GM21723 (cell line): ENCODE measurements around the gene CASR.

ENCODE experiments used
- ATAC-seq: cut with Tn5 transposase; IDR thresholded peaks from one replicate; pipeline ENCODE4 v1.9.1; 2021; ENCODE audit warnings: mild to moderate bottlenecking, moderate library complexity; ENCODE audit not compliant: unreplicated experiment

Gene CASR

DNA sequence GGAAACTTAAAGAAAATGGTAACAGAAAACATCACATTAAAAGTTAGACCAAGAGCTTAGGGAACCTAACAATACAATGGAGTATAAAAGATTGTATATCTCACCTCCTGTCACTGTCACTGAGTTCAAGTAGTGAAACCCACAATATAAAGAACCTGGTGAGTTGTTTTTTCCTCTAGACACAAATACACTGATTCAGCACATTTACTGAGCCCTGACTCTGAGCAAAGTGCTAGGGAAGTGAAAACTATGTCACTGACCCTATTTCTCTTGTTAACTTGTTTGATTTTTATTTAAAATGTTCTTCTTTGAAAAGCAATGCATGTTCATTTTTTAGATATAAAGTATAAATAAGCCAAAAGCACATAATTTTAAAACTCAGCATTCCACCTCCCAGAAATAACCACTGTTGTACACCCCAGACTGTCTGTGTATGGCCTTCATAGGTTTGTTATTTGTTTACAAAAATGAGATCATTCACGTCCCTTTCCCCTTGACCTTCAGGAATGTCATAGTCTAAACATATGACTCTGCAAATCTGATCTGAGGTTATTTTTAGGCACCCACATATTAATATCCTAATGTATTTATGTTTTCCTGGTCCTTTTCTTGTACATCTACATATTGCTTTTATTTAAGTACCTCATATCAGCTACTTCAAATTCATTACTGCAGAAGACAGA is 72.4 kb downstream of the CASR start:
- peak; percentile 89 for ATAC-seq

DNA sequence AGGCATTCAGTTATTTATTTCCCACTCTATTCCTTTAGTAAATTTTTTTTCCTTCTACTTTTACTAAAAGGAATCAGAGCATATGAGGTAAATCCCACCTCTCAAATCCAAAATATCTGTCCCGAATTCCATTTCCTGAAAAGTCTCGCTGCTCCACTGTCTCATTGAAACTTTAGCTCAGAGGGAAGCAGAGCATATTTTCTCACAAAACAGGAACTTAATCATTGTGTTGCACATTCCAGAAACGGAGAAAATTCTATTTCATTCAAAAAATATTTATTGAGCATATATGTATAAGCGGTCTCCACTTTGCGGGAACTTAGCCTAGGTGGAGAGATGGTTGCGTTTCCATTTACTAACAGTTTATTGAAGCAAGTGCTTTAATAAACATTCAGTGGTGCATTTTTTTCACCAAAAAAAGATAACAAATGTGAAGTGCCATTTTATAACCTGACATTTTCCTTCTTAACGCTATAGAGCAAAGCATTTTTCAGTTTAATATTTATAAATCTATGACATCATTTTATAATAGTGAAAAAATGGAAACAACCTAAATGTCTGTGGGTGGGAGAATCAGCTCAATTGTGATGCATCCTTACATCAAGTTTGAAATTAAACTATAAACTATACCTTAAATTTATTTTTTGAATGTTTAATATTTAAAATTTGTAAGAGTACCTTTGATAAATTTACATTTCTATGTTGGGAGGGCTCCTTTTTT is 74.3 kb downstream of the CASR start:
- ATAC-seq, result no peak

DNA sequence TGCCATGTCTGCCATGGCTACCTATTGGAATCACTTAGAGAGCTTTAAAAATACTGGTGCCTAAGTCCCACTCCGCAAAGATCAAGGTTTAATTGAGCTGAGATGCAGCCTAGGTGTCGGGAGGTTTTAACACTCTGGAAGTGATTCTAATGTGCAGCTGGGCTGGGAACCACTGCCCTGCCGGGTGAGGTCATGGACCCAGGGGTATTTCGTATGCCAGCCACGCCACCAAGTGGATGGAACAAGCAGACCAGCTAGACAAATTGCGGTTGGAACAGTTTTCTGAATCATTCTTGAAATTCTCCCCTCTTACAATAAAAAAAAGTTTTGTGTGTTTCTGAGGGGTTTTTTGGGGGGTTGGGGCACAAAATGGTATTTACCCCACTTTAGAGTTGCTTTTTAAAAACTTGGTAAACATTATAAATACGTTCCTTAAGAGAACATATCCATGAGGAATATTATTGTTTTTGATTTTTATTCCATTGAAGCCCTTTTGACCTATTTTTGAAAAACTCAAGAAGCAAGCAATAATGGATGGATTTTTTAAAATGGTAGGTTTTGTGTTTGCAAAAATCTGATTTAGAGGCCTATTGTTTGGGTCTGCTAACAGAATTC is 75.4 kb downstream of the CASR start:
- peak; percentile 67 for ATAC-seq

DNA sequence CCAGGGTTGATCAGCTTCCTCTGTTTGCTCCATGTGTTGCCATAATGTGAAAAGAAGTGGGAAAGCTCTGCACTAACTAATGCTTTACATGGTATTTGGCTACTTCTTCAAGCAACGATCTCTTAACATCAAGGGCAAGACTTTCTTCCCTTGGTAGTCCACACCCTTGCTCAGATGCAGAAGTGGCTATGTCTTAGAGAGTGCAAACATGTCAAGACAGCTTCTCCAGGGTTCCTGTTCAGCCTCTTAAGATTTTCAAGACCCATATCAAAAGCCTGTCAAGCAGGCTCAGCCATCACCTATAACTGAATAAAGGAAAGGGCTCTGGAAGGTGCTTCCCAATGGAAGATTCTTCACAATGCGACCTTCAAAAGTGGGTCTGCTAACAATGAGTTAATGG is 76.7 kb downstream of the CASR start:
- no peak for ATAC-seq

DNA sequence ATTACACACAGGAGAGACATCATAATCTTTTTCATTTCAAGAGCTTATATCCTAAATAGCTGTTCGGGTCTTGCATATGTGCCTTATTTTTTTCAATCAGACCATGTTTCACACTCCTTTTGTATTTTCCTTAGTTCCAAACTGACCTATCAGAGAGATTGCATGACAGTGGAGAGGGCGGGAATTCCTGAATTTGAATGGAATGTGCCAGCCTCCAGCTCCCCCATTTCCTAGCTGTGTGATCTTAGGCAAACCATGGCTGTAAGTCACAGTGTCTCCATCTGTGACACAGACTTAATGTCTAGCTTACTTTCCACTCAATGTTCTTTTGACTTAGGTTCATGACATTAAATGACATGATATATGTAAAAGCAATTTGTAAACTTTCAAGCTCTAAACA is 79.6 kb downstream of the CASR start:
- ATAC-seq, result no peak

DNA sequence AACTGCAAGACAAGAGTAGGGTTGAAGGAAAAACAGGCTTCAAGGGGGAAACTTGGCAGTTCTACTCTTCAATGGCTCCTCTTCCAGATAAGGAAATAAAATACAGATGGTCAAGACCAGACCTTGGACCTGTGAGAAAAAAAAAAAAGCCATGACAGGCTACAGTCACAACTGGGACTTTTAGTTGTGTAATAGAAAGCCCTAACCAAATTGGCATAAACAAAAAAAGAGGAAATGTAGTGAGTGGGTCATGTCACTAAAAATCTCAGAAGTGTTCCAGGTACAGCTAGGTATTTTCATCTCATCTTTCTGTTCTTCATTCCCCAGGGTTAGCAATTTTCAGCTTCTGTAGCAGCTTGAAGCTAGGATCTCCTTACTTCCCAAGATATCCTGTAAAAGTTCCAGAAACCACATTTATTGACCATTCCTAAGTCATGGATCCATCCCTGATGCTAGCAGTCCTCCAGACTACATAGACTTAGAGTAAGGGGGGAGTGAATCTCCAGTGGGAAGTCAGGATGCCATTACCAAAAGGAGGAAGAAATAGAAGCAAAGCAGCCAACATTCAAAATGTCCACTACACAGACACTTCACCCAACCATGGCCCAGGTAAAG is 80.6 kb downstream of the CASR start:
- ATAC-seq, result no peak

DNA sequence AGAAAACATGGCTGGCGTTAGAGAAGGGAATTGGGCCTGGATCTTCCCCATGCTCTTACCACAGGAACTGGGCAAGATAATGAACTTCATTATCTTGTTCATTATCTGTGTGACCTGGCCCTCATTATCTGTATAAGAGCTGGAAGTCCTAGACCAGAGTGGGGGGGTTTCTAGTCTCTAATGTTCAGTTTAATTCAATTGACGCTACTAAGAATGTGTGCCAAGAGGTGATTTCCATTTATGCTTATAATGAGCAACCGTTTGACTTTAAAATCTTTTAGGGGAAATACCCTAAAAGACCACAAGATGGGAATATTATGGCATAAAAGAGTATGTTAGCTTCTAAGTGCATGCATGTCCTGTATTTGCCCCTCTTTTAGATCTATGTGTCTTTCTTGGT is 82.5 kb downstream of the CASR start:
- ATAC-seq, result no peak

DNA sequence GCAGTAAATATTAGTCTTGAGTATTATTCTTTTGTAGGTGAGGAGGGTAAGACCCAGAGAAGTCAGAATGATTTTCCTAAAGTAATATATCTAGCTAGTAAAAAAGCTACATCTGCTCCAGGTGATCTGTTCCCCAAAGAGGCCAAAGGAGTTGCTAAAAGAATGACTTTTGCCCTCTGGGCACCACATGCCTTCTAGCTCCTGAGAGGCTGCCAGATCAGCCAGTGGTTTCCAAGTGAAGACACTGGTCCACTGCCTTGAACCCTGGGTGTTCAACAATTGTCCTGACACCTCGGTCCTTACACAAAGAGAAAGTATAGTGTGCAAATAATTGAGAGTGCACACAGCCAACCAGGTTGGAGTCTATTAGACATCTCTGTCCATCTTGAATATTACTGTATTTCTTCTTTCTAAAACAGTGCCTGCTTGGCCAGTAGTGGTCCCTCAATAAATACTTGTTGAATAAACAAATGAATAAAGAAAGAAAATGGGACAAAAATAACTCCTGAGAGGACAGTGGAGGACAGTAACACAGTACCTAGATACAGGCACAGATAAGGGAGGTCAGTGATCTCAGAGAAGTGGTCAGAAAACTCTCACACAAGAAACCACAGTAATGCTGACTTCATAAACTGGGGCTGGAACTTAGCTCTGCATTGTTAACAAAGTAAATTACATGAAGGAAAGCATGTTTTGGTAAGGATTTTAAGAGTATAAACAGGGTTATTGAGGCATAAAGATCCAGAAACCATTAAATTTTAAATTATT is 85.0 kb downstream of the CASR start:
- ATAC-seq, result no peak

DNA sequence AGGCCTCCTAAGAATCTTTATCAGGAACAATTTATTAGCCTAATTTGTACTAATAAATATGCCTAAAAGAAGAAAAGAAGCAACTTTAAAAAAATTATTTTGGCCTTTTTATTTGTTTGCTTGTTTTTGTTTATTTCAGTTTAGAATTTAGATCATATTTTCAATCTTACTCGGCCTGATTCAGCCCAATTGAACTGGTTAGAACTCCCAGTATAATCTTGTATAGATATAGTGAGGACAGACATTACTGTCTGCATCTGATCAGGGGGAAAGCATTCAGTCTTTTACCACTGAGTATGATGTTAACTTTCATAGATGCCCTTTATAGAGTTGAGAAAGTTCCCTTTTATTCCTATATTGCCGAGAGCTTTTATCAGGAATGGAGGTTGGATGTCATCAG is 85.6 kb downstream of the CASR start:
- ATAC-seq, result no peak

DNA sequence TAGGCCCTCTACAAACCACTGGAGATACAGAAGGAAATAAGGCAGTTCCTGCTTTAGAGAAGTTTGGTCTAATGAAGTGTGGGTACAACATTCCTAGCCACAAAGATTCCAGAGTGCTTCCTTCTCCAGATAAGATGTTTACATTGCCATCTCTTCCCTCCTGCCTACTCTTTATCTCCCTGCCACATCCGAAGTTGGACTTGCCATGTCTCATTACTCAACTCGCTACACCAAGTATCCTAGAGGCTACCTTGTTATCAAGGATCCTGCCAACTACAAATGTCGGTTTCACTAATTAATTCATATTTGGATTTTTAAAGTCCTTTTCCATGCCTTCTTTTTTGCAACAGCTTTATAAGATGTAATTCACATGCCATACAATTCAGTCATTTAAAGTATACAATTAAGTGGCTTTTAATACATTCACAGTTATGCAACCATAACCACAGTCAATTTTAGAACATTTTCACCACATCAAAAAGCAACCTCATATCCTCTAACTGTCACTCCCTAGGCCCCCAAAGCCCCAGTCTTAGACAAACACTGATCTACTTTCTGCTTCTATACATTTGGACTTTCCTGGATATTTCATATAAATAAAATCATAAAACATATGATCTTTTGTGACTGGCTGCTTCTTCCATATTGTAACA is 87.9 kb downstream of the CASR start:
- ATAC-seq, result no peak

DNA sequence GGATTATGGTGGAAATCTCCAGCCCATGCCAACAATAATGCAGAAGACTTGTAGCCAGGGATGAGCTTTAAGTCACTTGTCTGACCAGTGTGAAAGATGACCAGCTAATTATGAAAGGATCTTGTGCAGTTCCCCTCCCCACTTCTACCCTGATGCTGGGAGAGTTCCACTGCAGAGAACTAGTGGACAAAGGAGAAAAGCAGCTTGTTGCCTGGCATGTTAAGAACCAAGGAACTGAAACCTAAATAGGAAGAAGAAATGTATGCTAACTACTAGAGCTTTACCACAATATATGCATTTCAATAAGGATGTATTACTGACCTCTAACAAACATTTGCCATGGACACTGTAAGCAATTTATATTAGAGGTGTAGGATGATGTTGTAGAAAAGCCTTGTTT is 89.4 kb downstream of the CASR start:
- ATAC-seq, result no peak

DNA sequence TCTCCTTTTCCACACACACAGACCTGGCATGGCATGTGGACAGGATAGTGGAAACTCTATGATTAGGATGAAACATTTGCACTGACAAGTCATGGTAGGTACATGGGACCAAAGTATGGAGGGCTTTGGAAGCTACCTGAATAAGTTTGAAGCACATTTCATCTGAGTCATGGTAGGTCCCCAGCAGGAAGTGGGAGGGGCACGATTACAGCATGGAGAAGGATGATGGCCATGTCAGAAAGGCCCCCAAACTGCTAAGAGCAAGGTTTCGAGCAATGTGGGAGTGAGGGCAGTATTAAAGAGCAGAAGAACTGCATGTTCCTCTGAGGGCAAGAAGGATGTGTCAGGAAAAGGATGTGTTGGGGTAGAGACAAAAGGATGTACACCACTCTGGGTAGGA is 90.0 kb downstream of the CASR start:
- ATAC-seq, result no peak

DNA sequence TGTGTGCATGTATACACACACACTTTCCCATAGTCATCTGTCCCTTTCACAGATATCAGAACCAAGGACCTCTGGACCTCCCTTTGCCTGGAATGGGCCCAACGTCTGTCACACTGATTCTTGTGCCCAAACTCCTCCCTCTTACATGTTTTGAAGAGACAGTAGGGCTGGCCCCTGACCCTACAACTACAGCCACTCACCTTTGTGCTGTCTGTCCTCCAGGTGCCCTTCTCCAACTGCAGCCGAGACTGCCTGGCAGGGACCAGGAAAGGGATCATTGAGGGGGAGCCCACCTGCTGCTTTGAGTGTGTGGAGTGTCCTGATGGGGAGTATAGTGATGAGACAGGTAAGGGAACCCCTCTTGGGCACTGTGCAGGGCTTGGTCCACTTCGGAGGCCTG is 98.4 kb downstream of the CASR start:
- ATAC-seq, result no peak

DNA sequence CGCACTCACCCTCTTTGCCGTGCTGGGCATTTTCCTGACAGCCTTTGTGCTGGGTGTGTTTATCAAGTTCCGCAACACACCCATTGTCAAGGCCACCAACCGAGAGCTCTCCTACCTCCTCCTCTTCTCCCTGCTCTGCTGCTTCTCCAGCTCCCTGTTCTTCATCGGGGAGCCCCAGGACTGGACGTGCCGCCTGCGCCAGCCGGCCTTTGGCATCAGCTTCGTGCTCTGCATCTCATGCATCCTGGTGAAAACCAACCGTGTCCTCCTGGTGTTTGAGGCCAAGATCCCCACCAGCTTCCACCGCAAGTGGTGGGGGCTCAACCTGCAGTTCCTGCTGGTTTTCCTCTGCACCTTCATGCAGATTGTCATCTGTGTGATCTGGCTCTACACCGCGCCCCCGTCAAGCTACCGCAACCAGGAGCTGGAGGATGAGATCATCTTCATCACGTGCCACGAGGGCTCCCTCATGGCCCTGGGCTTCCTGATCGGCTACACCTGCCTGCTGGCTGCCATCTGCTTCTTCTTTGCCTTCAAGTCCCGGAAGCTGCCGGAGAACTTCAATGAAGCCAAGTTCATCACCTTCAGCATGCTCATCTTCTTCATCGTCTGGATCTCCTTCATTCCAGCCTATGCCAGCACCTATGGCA is 100.5 kb downstream of the CASR start:
- ATAC-seq, result no peak

DNA sequence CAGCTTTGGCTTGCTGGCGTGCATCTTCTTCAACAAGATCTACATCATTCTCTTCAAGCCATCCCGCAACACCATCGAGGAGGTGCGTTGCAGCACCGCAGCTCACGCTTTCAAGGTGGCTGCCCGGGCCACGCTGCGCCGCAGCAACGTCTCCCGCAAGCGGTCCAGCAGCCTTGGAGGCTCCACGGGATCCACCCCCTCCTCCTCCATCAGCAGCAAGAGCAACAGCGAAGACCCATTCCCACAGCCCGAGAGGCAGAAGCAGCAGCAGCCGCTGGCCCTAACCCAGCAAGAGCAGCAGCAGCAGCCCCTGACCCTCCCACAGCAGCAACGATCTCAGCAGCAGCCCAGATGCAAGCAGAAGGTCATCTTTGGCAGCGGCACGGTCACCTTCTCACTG is 101.0 kb downstream of the CASR start:
- ATAC-seq, result no peak

DNA sequence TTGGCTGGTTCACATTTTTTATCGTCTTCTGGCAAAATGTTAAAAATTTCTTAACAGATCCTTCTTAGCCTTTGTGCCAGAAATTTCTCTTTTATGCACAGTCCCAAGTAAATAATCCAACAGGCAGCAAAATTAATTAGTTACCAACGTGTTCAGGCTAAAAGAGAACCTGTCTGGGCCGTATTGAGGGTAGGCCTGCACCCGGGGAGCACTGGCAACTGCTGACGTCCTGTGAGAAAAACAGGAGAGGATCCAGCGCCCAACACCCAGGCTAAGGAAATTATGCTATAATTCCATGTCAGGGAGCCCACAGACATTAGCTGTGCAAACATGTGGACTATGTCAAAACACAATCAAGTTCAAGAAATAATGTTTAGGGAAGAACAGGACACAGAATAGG is 110.9 kb downstream of the CASR start:
- no peak for ATAC-seq

DNA sequence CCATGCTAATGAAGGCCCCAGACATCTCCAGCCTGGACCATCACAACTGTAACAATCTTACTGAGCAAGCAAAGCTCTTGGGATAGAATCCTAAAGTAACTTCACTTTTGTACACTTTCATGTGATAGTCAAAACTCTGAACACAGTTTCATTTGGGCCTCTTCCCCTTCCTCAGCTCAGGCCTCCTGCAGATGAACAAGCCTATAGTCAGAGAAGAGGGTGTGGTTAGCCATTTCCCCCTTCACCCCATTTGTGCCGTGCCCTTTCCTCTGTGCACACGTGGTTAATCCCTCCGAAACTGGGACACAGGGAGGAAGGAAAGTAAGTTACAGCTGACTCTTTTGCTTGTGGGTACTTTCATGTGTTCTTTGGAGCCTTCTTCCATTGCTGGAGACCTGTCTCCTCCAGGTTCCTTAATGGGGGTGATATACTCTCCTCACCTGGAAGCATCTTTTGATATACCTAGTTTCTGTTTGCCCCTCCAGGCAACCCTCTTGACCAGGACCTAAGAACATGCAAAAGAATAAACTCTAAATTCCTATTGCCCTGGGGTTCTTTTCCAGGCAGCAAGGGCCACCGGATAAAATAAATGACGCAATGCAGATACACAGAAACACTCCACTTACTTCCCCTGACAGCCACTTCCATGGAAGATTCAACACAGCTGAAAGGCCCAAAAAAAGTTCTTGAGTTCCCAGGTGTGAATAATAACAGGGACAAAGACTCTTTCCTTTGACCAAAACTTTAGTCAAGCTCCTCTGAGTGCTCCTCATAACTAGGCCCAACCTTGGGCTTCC is 112.0 kb downstream of the CASR start:
- no peak for ATAC-seq

DNA sequence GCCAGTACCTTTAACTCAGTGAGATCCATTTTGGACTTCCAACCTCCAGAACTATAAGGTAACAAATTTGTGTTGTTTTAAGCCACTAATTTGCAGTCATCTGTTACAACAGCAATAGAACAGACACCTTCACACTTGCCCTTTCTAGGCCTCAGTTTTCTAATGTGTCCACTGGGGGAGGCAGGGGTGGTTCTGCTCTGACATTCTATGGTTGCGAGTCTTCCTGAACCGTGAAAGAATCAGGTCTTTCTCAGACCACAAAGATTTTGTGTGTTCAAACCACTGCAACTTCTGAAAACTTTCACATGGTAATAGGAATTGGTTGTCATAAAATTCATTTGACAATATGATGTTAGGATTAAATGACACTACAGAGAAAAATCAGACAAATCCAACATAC is 114.8 kb downstream of the CASR start:
- no peak for ATAC-seq

DNA sequence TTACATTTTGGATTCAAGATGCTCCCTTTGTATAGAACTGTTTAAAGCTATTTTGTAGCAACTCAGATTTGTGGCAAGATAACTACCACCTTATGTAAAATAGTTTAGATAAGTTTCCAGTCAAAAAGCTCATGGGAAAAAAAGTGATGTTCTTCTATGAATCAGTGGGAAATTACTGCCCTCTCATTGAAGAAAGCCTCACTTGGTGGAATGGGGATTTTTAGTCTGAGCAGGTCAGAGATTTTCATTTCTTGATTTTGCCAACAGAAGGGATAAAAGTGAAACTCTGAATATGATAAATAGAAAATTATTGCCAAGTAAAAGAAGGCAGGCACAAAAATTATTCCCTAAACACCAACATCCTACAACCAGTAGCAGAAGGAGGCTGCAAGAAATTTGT is 115.7 kb downstream of the CASR start:
- ATAC-seq, result no peak
